SK-N-SH (cell line): ENCODE results near the gene SLC22A2. TPM values are rescaled to one million over a fixed set of nuclear protein-coding genes. Genes with fewer than 3 reads are reported as not detected.

Experiments used
- CTCF ChIA-PET: fragments of 300-600, 350-600 bp; formaldehyde crosslinking; extraction: SDS; loops from one replicate; lab custom pipeline; 2021; lab: Yijun Ruan, JAX
- POLR2A ChIA-PET: fragments of 350-600 bp; sonication (Branson Sonifier 250); formaldehyde crosslinking; extraction: SDS; loops from one replicate; lab custom pipeline; 2020; ENCODE audit warnings: antibody characterized with exemption, inconsistent platforms; lab: Yijun Ruan, JAX
- DNase-seq: peaks from one replicate; pipeline ENCODE4 v3.0.0; 2012
- H2AFZ ChIP-seq: fragments of 200-600 bp; sonication (generic); 2 replicates; pipeline ENCODE4 v1.8.1; 2016; ENCODE audit warnings: antibody characterized with exemption, mild to moderate bottlenecking, low read depth
- H3F3A ChIP-seq: fragments of 200-600 bp; sonication (generic); replicated peaks from 2 replicates; pipeline ENCODE3; 2016; ENCODE audit warnings: antibody characterized with exemption, mild to moderate bottlenecking; ENCODE audit not compliant: insufficient read depth
- H3K27ac ChIP-seq, 2 experiments: fragments of 200-500 bp in 1 of 2; fragments of 200-600 bp in 1 of 2; sonication (Bioruptor generic) in 1 of 2; sonication (generic), shearing (Covaris generic) in 1 of 2; 2 replicates each; pipeline versions ENCODE4 v1.5.1 to v1.6.1; 2014 to 2016; ENCODE audit warnings: low read depth in 2 of 2, inconsistent platforms in 1 of 2, low read length in 1 of 2, mild to moderate bottlenecking in 1 of 2, mixed read lengths in 1 of 2
- H3K27me3 ChIP-seq: fragments of 200-600 bp; sonication (generic), shearing (Covaris generic); 2 replicates; pipeline ENCODE4 v1.6.1; 2016; ENCODE audit warnings: mixed run types; ENCODE audit not compliant: insufficient read depth
- H3K36me3 ChIP-seq, 2 experiments: fragments of 200-500 bp in 1 of 2; fragments of 200-600 bp in 1 of 2; sonication (Bioruptor generic) in 1 of 2; sonication (generic) in 1 of 2; replicated peaks in 1 of 2; 2 replicates each; pipeline versions ENCODE3 to v1.5.1; 2014 to 2016; ENCODE audit warnings: low read length in 1 of 2, mild to moderate bottlenecking in 1 of 2; ENCODE audit not compliant: insufficient read depth in 2 of 2, control insufficient read depth in 1 of 2
- H3K4me1 ChIP-seq, 2 experiments: fragments of 200-500 bp in 1 of 2; fragments of 200-600 bp in 1 of 2; sonication (Bioruptor generic) in 1 of 2; sonication (generic), shearing (Covaris generic) in 1 of 2; 2 replicates each; pipeline versions ENCODE4 v1.5.1 to v1.6.1; 2014 to 2016; ENCODE audit warnings: low read depth in 1 of 2, low read length in 1 of 2, mixed run types in 1 of 2; ENCODE audit not compliant: insufficient read depth in 2 of 2, control insufficient read depth in 1 of 2
- H3K4me2 ChIP-seq: fragments of 200-600 bp; sonication (generic), shearing (Covaris generic); 2 replicates; pipeline ENCODE4 v1.6.1; 2017; ENCODE audit warnings: mixed run types
- H3K4me3 ChIP-seq, 2 experiments: fragments of 200-500 bp in 1 of 2; fragments of 200-600 bp in 1 of 2; sonication (Bioruptor generic) in 1 of 2; sonication (generic), shearing (Covaris generic) in 1 of 2; 2 replicates each; pipeline versions ENCODE4 v1.5.1 to v1.8.1; 2014 to 2016; ENCODE audit warnings: low read depth in 2 of 2, inconsistent platforms in 1 of 2, low read length in 1 of 2, mild to moderate bottlenecking in 1 of 2, mixed read lengths in 1 of 2, moderate library complexity in 1 of 2
- H3K79me2 ChIP-seq: fragments of 200-600 bp; sonication (generic); 2 replicates; pipeline ENCODE4 v1.8.1; 2017; ENCODE audit warnings: mild to moderate bottlenecking; ENCODE audit not compliant: insufficient read depth
- H3K9ac ChIP-seq: fragments of 200-600 bp; sonication (generic); 2 replicates; pipeline ENCODE4 v1.6.1; 2017; ENCODE audit warnings: mixed run types
- H3K9me2 ChIP-seq: fragments of 200-600 bp; sonication (generic); 2 replicates; pipeline ENCODE4 v1.6.1; 2017; ENCODE audit warnings: mixed run types
- H3K9me3 ChIP-seq: fragments of 200-600 bp; sonication (generic); 2 replicates; pipeline ENCODE4 v1.6.1; 2017; ENCODE audit warnings: mixed run types, mild to moderate bottlenecking, moderate library complexity
- H4K20me1 ChIP-seq: fragments of 200-600 bp; sonication (generic); 2 replicates; pipeline ENCODE4 v1.6.1; 2017; ENCODE audit warnings: mild to moderate bottlenecking, mixed run types; ENCODE audit not compliant: insufficient read depth
- CHD2 ChIP-seq: fragments of 150-350 bp; IDR thresholded peaks from 2 replicates; pipeline ENCODE4 v1.6.1; 2018; ENCODE audit warnings: low read length; ENCODE audit not compliant: partially characterized antibody
- CTCF ChIP-seq: fragments of 200-600 bp; sonication (generic); IDR thresholded peaks from 2 replicates; pipeline ENCODE4 v1.6.1; 2017; ENCODE audit warnings: antibody characterized with exemption, mild to moderate bottlenecking, moderate library complexity
- ELF1 ChIP-seq: IDR thresholded peaks from 2 replicates; pipeline ENCODE4 v1.4.0; 2012
- FOXJ3 ChIP-seq: sonication (generic); formaldehyde crosslinking; IDR thresholded peaks from 2 replicates; pipeline ENCODE4 v1.5.1; 2020; ENCODE audit warnings: mild to moderate bottlenecking, missing genetic modification reagents
- FOXM1 ChIP-seq: IDR thresholded peaks from 2 replicates; pipeline ENCODE4 v1.4.0; 2012; ENCODE audit warnings: low read depth, mild to moderate bottlenecking
- GATA2 ChIP-seq: sonication (generic); formaldehyde crosslinking; IDR thresholded peaks from 2 replicates; pipeline ENCODE4 v1.5.0; 2020; ENCODE audit warnings: mild to moderate bottlenecking, missing genetic modification reagents
- JUND ChIP-seq: IDR thresholded peaks from 2 replicates; pipeline ENCODE4 v1.4.0; 2012
- MEF2A ChIP-seq: IDR thresholded peaks from 2 replicates; pipeline ENCODE4 v1.4.0; 2012; ENCODE audit warnings: low read depth, borderline replicate concordance
- NRF1 ChIP-seq: IDR thresholded peaks from 2 replicates; pipeline ENCODE4 v1.6.1; 2012; ENCODE audit warnings: low read depth, mild to moderate bottlenecking, low read length
- PBX3 ChIP-seq: IDR thresholded peaks from 2 replicates; pipeline ENCODE4; 2012
- POLR2AphosphoS5 ChIP-seq: IDR thresholded peaks from 2 replicates; pipeline ENCODE4 v1.6.1; 2012; ENCODE audit warnings: low read depth, low read length
- RAD21 ChIP-seq: IDR thresholded peaks from 2 replicates; pipeline ENCODE4 v1.6.1; 2012; ENCODE audit warnings: mild to moderate bottlenecking, low read length
- RCOR1 ChIP-seq: fragments of 150-350 bp; IDR thresholded peaks from 2 replicates; pipeline ENCODE4 v1.6.1; 2017; ENCODE audit warnings: antibody characterized with exemption, low read length
- REST ChIP-seq: IDR thresholded peaks from 2 replicates; pipeline ENCODE4 v1.6.1; 2012; ENCODE audit warnings: mild to moderate bottlenecking, low read depth, low read length, moderate library complexity
- RFX5 ChIP-seq: IDR thresholded peaks from 2 replicates; pipeline ENCODE4 v1.6.1; 2012; ENCODE audit warnings: mild to moderate bottlenecking, improper control_type of control experiment, low read length
- SIN3A ChIP-seq: IDR thresholded peaks from 2 replicates; pipeline ENCODE4 v1.6.1; 2012; ENCODE audit warnings: low read depth, mild to moderate bottlenecking, low read length, moderate library complexity, borderline replicate concordance
- SMC3 ChIP-seq: IDR thresholded peaks from 2 replicates; pipeline ENCODE4 v1.6.1; 2012; ENCODE audit warnings: low read depth, low read length, improper control_type of control experiment
- TCF12 ChIP-seq: IDR thresholded peaks from 2 replicates; pipeline ENCODE4 v1.4.0; 2012
- TEAD4 ChIP-seq: IDR thresholded peaks from 2 replicates; pipeline ENCODE4 v1.4.0; 2012; ENCODE audit warnings: mild to moderate bottlenecking, borderline replicate concordance; ENCODE audit not compliant: insufficient read depth
- YY1 ChIP-seq: IDR thresholded peaks from 2 replicates; pipeline ENCODE4 v1.4.0; 2012; ENCODE audit warnings: low read depth, mild to moderate bottlenecking
- ZBTB33 ChIP-seq: IDR thresholded peaks from 2 replicates; pipeline ENCODE4 v1.4.0; 2012; ENCODE audit warnings: low read depth, borderline replicate concordance
- WGBS: methylation state at CpG from one replicate; pipeline ENCODE4 v1.1.6; 2017; ENCODE audit warnings: low lambda C conversion rate; 5-methylcytosine and 5-hydroxymethylcytosine counted together
- polyA plus RNA-seq, 3 experiments: library from polyadenylated mRNA; depleted of rRNA; stranded (reverse); fragments of >200 nt; gene quantifications; 2 replicates each; pipeline ENCODE4 v1.2.3, GENCODE V29; 2012
- TF ChIP-seq, protein P1 (sequence below): IDR thresholded peaks from 2 replicates; pipeline ENCODE4 v1.4.0; 2012; ENCODE audit warnings: low read depth

SLC22A2 gene
- polyA plus RNA-seq, 1 of the 3 experiments (the other 2 are of a cell fraction), result not detected

GRCh38 chr6:160226118-160226591 is 32.5 kb downstream of the SLC22A2 start:
- POLR2A ChIA-PET, result no interaction called here
- Histone ChIP-seq H3K9ac (no peak overlapping the region), H3K4me2 (no peak overlapping the region), H3F3A (no peaks in the 10 kb centered on the region), H4K20me1 (no peaks in the 10 kb centered on the region), H3K4me1 (no peaks in the 10 kb centered on the region), H3K27ac (no peak overlapping the region), H3K9me2 (no peaks in the 10 kb centered on the region), H3K36me3 (no peaks in the 10 kb centered on the region), H3K27me3 (no peaks in the 10 kb centered on the region), H3K9me3 (no peaks in the 10 kb centered on the region), H3K79me2 (no peaks in the 10 kb centered on the region), H2AFZ (no peak overlapping the region), H3K4me3 (no peak overlapping the region)
- no peak for TF ChIP-seq FOXJ3 (CRISPR knock-in tag)
- no peak for TF ChIP-seq SMC3
- TF ChIP-seq, protein P1, sequence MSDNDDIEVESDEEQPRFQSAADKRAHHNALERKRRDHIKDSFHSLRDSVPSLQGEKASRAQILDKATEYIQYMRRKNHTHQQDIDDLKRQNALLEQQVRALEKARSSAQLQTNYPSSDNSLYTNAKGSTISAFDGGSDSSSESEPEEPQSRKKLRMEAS, result no peak
- TF ChIP-seq MEF2A, result no peak
- TF ChIP-seq RFX5, result no peak
- TF ChIP-seq RAD21, result no peak
- TF ChIP-seq FOXM1, result no peak
- no peak for TF ChIP-seq TEAD4
- TF ChIP-seq ELF1, result no peak
- no peak for TF ChIP-seq SIN3A
- TF ChIP-seq CHD2, result no peak
- TF ChIP-seq TCF12, result no peak
- TF ChIP-seq CTCF, result no peak
- TF ChIP-seq RCOR1, result no peak
- WGBS, result 23% methylated on average over 7 of the region's 7 CpGs
- no peak for DNase-seq
- CTCF ChIA-PET, result no interaction called here

DNA sequence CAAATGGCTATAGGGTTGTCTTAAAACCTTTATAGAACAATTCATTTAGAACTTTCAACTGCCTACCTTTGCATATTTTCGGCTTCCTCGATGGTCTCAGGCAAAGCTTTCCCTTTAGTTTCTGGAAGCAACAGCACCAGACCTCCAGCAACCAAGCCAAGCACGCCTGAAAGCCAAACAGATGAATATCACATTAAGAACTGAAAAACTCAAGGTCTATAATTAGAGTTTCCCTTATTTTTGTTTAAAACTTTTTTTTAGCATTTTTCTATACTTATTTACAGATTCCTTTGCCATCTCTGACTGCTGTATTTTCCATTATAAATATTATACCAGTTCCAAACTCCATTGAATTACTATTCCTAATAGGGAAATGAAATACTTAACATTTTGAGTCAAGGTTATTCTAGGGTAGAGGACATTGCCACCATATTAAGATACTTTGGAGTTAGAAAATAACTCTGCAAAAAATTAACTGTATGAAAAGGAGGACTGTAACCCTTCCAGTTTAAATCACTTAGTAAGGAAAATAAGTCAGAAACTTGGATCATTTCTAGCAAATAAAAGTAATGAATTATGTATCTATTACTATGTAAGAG is 33.9 kb downstream of the SLC22A2 start:
- Histone ChIP-seq H3K9ac (no peak overlapping the region), H2AFZ (no peak overlapping the region), H3K9me2 (no peaks in the 10 kb centered on the region), H3K4me1 (no peaks in the 10 kb centered on the region), H3K36me3 (no peaks in the 10 kb centered on the region), H4K20me1 (no peaks in the 10 kb centered on the region), H3F3A (no peaks in the 10 kb centered on the region), H3K27ac (no peak overlapping the region), H3K4me3 (no peak overlapping the region), H3K4me2 (no peak overlapping the region), H3K9me3 (no peaks in the 10 kb centered on the region), H3K79me2 (no peaks in the 10 kb centered on the region), H3K27me3 (no peaks in the 10 kb centered on the region)
- 6% methylated on average over 3 of the region's 3 CpGs for WGBS
- ChIA-PET CTCF (no interaction called here), POLR2A (no interaction called here)
- DNase-seq, result no peak
- TF ChIP-seq JUND (no peak), ZBTB33 (no peak), RCOR1 (no peak), REST (no peak), FOXM1 (no peak), NRF1 (no peak), ELF1 (no peak), RFX5 (no peak), GATA2 (CRISPR knock-in tag) (no peak), YY1 (no peak), MEF2A (no peak), POLR2AphosphoS5 (no peak), PBX3 (no peak)
